HG03439 (cell line): Measurements from ENCODE around the gene MPDZ.
"Not testable (repeated sequence)": the region's sequence is repeated elsewhere in the genome, so short reads cannot be mapped to it uniquely, and the experiment has no call there.

Source experiments
- ATAC-seq: cut with Tn5 transposase; IDR thresholded peaks from one replicate; pipeline ENCODE4 v1.9.1; 2021; ENCODE audit warnings: mild to moderate bottlenecking, moderate library complexity; ENCODE audit not compliant: unreplicated experiment

MPDZ gene

GRCh38 chr9:13266167-13266566 lies 13.3 kb downstream of the MPDZ start:
- no peak for ATAC-seq

GRCh38 chr9:13264788-13265187 lies 14.7 kb downstream of the MPDZ start:
- no peak for ATAC-seq

GRCh38 chr9:13263511-13263910 lies 16.0 kb downstream of the MPDZ start:
- no peak for ATAC-seq

- no peak for ATAC-seq
These were observed 26.6 kb downstream of the MPDZ start for GRCh38 chr9:13252852-13253251.

- no peak for ATAC-seq
These were observed 35.3 kb downstream of the MPDZ start for GRCh38 chr9:13244181-13244580.

- no peak for ATAC-seq
These were observed 38.2 kb downstream of the MPDZ start for GRCh38 chr9:13241283-13241682.

GRCh38 chr9:13239660-13240059 lies 39.8 kb downstream of the MPDZ start:
- no peak for ATAC-seq

GRCh38 chr9:13239208-13239607 lies 40.3 kb downstream of the MPDZ start:
- ATAC-seq = no peak

- ATAC-seq = no peak
These were observed 44.6 kb downstream of the MPDZ start for GRCh38 chr9:13234932-13235331.

GRCh38 chr9:13228431-13228830 lies 51.1 kb downstream of the MPDZ start:
- ATAC-seq = no peak

- ATAC-seq = no peak
These were observed 55.1 kb downstream of the MPDZ start for GRCh38 chr9:13224366-13224765.

GRCh38 chr9:13222733-13223132 lies 56.8 kb downstream of the MPDZ start:
- not testable (repeated sequence) for ATAC-seq

- no peak for ATAC-seq
These were observed 57.8 kb downstream of the MPDZ start for GRCh38 chr9:13221741-13222140.

GRCh38 chr9:13220837-13221236 lies 58.7 kb downstream of the MPDZ start:
- ATAC-seq = no peak

- no peak for ATAC-seq
These were observed 63.5 kb downstream of the MPDZ start for GRCh38 chr9:13215791-13216554.

- ATAC-seq = no peak
These were observed 65.5 kb downstream of the MPDZ start for GRCh38 chr9:13213998-13214397.

GRCh38 chr9:13213337-13213736 lies 66.2 kb downstream of the MPDZ start:
- no peak for ATAC-seq

GRCh38 chr9:13210306-13210705 lies 69.2 kb downstream of the MPDZ start:
- ATAC-seq = no peak

- ATAC-seq = no peak
These were observed 70.0 kb downstream of the MPDZ start for GRCh38 chr9:13209498-13209897.

- no peak for ATAC-seq
These were observed 73.7 kb downstream of the MPDZ start for GRCh38 chr9:13205824-13206223.

- no peak for ATAC-seq
These were observed 89.5 kb downstream of the MPDZ start for GRCh38 chr9:13190040-13190439.

- ATAC-seq = no peak
These were observed 90.1 kb downstream of the MPDZ start for GRCh38 chr9:13189362-13189761.

- ATAC-seq = no peak
These were observed 92.7 kb downstream of the MPDZ start for GRCh38 chr9:13186774-13187173.
